Muscle of arm (tissue), 12 donors: ENCODE measurements around the gene SPECC1L. TPM values are rescaled to one million over a fixed set of nuclear protein-coding genes. Genes with fewer than 3 reads are reported as not detected.

ENCODE experiments used
- DNase-seq: peaks from one replicate; pipeline ENCODE4 v3.0.0-alpha.2; 2013
- polyA plus RNA-seq, 12 donors: library from polyadenylated mRNA; unstranded; fragments of 120-200 nt; gene quantifications; one replicate each; pipeline ENCODE4 v1.2.1, GENCODE V29; 2013; ENCODE audit not compliant: insufficient read length in 12 of 12

SPECC1L gene
- polyA plus RNA-seq, 12 donors: 26.3 to 52.4 (median 29.6) TPM; not detected in 1

GRCh38 chr22:24355574-24355973 lies 84.9 kb downstream of the SPECC1L start:
- no peak for DNase-seq

- DNase-seq: no peak
These were observed 86.9 kb downstream of the SPECC1L start for GRCh38 chr22:24357547-24357946.

GRCh38 chr22:24358105-24358836 lies 87.6 kb downstream of the SPECC1L start:
- DNase-seq: no peak

GRCh38 chr22:24359452-24360120 lies 89.0 kb downstream of the SPECC1L start:
- no peak for DNase-seq

GRCh38 chr22:24361976-24362646 lies 91.5 kb downstream of the SPECC1L start:
- no peak for DNase-seq

GRCh38 chr22:24363243-24363642 lies 92.6 kb downstream of the SPECC1L start:
- DNase-seq: no peak

GRCh38 chr22:24366701-24367100 lies 96.1 kb downstream of the SPECC1L start:
- no peak for DNase-seq

GRCh38 chr22:24367841-24368240 lies 97.2 kb downstream of the SPECC1L start:
- no peak for DNase-seq

GRCh38 chr22:24370401-24370800 lies 99.8 kb downstream of the SPECC1L start:
- peak; percentile 19 for DNase-seq

- no peak for DNase-seq
These were observed 105.4 kb downstream of the SPECC1L start for GRCh38 chr22:24376002-24376401.

- DNase-seq: no peak
These were observed 106.0 kb downstream of the SPECC1L start for GRCh38 chr22:24376586-24376985.

- no peak for DNase-seq
These were observed 108.9 kb downstream of the SPECC1L start for GRCh38 chr22:24379536-24379935.

- DNase-seq: no peak
These were observed 109.7 kb downstream of the SPECC1L start for GRCh38 chr22:24380220-24380904.

GRCh38 chr22:24380905-24381230 lies 110.2 kb downstream of the SPECC1L start:
- no peak for DNase-seq

- DNase-seq: no peak
These were observed 112.4 kb downstream of the SPECC1L start for GRCh38 chr22:24383061-24383460.

- DNase-seq: no peak
These were observed 113.5 kb downstream of the SPECC1L start for GRCh38 chr22:24384131-24384530.

- no peak for DNase-seq
These were observed 116.4 kb downstream of the SPECC1L start for GRCh38 chr22:24386937-24387471.

GRCh38 chr22:24389680-24390079 lies 119.0 kb downstream of the SPECC1L start:
- no peak for DNase-seq

- no peak for DNase-seq
These were observed 119.5 kb downstream of the SPECC1L start for GRCh38 chr22:24390156-24390555.

- DNase-seq: peak; percentile 55
These were observed 119.9 kb downstream of the SPECC1L start for GRCh38 chr22:24390576-24390975.

GRCh38 chr22:24391836-24392217 lies 121.2 kb downstream of the SPECC1L start:
- no peak for DNase-seq
